Natural killer cell (primary cell): Measurements from ENCODE around the gene ARSD. TPM values are rescaled to one million over a fixed set of nuclear protein-coding genes. Genes with fewer than 3 reads are reported as not detected.

ENCODE experiments used
- ATAC-seq, 3 donors: fragments of 150-1000 bp in 2 of 3; fragments of 200-7000 bp in 1 of 3; cut with Tn5 transposase; 1 replicate in 1 of 3; 2 replicates in 2 of 3; pipeline ENCODE4 v1.10.0; 2021; ENCODE audit warnings: mild to moderate bottlenecking in 2 of 3, moderate library complexity in 2 of 3
- DNase-seq, 2 donors: peaks; one replicate each; pipeline versions ENCODE4 v3.0.0 to v3.0.0-alpha.2; 2013 to 2021; ENCODE audit warnings: mixed read lengths in 1 of 2
- H3K27ac ChIP-seq: one replicate; pipeline ENCODE4 v1.5.1; 2013; ENCODE audit warnings: mild to moderate bottlenecking, low read length
- H3K27me3 ChIP-seq: one replicate; pipeline ENCODE4 v1.6.1; 2013; ENCODE audit warnings: low read length; ENCODE audit not compliant: control insufficient read depth, insufficient read depth
- H3K36me3 ChIP-seq: one replicate; pipeline ENCODE4 v1.6.1; 2013; ENCODE audit warnings: low read length; ENCODE audit not compliant: control insufficient read depth, insufficient read depth
- H3K4me1 ChIP-seq: one replicate; pipeline ENCODE4 v1.6.1; 2013; ENCODE audit warnings: low read length; ENCODE audit not compliant: control insufficient read depth, insufficient read depth
- H3K4me3 ChIP-seq: one replicate; pipeline ENCODE4 v1.5.1; 2013; ENCODE audit warnings: low read length
- H3K9me3 ChIP-seq: one replicate; pipeline ENCODE4 v1.6.1; 2013; ENCODE audit warnings: low read length; ENCODE audit not compliant: control insufficient read depth, insufficient read depth
- H3K27ac Mint-ChIP-seq, 2 donors: one replicate each; pipeline ENCODE4 v1.8.0; 2022; ENCODE audit warnings: mild to moderate bottlenecking in 2 of 2, mixed read lengths in 2 of 2, moderate library complexity in 1 of 2
- H3K27me3 Mint-ChIP-seq, 2 donors: one replicate each; pipeline ENCODE4 v1.8.0; 2022; ENCODE audit warnings: low read depth in 2 of 2, mixed read lengths in 2 of 2
- H3K36me3 Mint-ChIP-seq: one replicate; pipeline ENCODE4 v1.8.0; 2022; ENCODE audit warnings: mixed read lengths
- H3K4me1 Mint-ChIP-seq, 2 donors: one replicate each; pipeline ENCODE4 v1.8.0; 2022; ENCODE audit warnings: mixed read lengths in 2 of 2
- H3K4me3 Mint-ChIP-seq: one replicate; pipeline ENCODE4 v1.8.0; 2022; ENCODE audit warnings: mild to moderate bottlenecking, moderate library complexity, mixed read lengths
- H3K9me3 Mint-ChIP-seq, 2 donors: one replicate each; pipeline ENCODE4 v1.8.0; 2022; ENCODE audit warnings: mixed read lengths in 2 of 2
- WGBS: methylation state at CpG from one replicate; pipeline ENCODE4 v1.1.7; 2013; ENCODE audit warnings: missing lambda C conversion rate; ENCODE audit not compliant: insufficient coverage; 5-methylcytosine and 5-hydroxymethylcytosine counted together
- intact Hi-C: fragments of 100-400 bp; cut with micrococcal nuclease; formaldehyde crosslinking; loops from one replicate; pipeline ENCODE4 v1.14.2; 2022
- total RNA-seq, 4 donors: library from RNA; stranded (reverse); fragments of 120-200 nt in 1 of 4; gene quantifications; one replicate each; pipeline versions ENCODE4 v1.2.3 to v1.2.4, GENCODE V29; 2013 to 2022
- TF ChIP-seq, protein P1 (sequence below): fragments of 200-600 bp; IDR thresholded peaks from one replicate; pipeline ENCODE4 v1.8.0; 2022; ENCODE audit warnings: antibody characterized with exemption

Gene ARSD
- total RNA-seq, 3 donors from 2014 or later (not counting 1 experiment from before 2014, with no cell fraction given): 9.7 to 21.6 (median 13.6) TPM

DNA sequence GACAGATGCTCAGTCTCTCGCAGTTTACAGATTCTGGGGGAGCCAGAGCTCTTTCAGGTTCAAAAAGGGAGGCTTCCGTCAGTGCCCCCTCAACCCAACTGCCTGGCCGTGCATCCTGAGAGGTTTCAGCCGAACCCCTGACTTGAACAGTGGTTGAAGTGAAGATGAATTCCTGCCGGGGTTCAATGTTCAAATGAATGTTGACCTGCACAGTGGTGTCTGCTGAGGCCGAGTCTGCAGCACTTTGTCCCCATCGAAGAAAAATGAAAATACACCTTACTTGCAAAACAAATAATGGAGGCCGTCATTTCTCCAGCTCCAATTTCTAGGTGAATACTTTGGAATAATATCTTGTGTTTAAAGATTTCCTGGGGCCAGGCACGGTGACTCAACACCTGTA, 66.7 kb downstream of the ARSD start:
- H3K9me3 Mint-ChIP-seq: no peaks in the 10 kb centered on the region
- no peak overlapping the region for H3K4me3 Mint-ChIP-seq
- ATAC-seq: no peak
- TF ChIP-seq, protein P1, sequence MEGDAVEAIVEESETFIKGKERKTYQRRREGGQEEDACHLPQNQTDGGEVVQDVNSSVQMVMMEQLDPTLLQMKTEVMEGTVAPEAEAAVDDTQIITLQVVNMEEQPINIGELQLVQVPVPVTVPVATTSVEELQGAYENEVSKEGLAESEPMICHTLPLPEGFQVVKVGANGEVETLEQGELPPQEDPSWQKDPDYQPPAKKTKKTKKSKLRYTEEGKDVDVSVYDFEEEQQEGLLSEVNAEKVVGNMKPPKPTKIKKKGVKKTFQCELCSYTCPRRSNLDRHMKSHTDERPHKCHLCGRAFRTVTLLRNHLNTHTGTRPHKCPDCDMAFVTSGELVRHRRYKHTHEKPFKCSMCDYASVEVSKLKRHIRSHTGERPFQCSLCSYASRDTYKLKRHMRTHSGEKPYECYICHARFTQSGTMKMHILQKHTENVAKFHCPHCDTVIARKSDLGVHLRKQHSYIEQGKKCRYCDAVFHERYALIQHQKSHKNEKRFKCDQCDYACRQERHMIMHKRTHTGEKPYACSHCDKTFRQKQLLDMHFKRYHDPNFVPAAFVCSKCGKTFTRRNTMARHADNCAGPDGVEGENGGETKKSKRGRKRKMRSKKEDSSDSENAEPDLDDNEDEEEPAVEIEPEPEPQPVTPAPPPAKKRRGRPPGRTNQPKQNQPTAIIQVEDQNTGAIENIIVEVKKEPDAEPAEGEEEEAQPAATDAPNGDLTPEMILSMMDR: no peak
- 95% methylated on average over 4 of the region's 9 CpGs for WGBS
- no peaks in the 10 kb centered on the region for H3K4me1 Mint-ChIP-seq
- H3K36me3 Mint-ChIP-seq: no peaks in the 10 kb centered on the region
- Histone ChIP-seq H3K27ac (no peak overlapping the region), H3K4me1 (no peaks in the 10 kb centered on the region), H3K4me3 (no peak overlapping the region), H3K36me3 (no peaks in the 10 kb centered on the region), H3K27me3 (no peaks in the 10 kb centered on the region), H3K9me3 (no peaks in the 10 kb centered on the region)
- H3K27me3 Mint-ChIP-seq: peaks cover 0 to 11% of the 10 kb centered on the region in 2 donors
- intact Hi-C loops: no loop called here
- H3K27ac Mint-ChIP-seq: no peak overlapping the region
- no peak for DNase-seq

DNA sequence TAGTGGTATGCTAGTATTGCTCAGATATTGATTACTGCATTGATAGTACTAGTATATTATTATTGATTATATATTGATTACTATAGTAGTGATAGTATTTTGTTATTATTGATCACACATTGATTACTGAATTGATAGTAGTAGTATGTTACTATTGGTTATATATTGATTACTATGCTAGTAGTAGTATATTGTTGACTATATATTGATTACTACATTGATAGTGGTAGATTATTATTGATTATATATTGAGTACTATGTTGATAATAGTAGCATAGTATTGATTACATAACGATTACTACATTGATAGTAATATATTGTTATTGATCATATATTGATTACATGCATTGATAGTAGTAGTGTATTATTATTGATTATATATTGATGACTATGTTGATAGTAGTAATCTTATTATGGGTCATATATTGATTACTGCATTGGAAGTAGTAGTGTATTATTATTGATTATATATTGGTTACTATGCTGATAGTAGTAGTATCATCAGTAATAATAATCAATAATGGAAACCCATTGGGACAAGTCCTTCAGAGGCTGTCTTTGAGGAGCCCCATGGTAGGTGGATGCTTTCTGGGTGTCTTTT, 69.8 kb downstream of the ARSD start:
- no peak for DNase-seq
- TF ChIP-seq, protein P1: no peak
- intact Hi-C loops: no loop called here
- no peak overlapping the region for H3K27ac Mint-ChIP-seq
- no peaks in the 10 kb centered on the region for H3K36me3 ChIP-seq
- no peaks in the 10 kb centered on the region for H3K9me3 ChIP-seq
- H3K27me3 Mint-ChIP-seq: no peaks in the 10 kb centered on the region
- no peak for ATAC-seq
- H3K36me3 Mint-ChIP-seq: no peaks in the 10 kb centered on the region
- no peaks in the 10 kb centered on the region for H3K4me1 Mint-ChIP-seq
- H3K4me1 ChIP-seq: no peaks in the 10 kb centered on the region
- H3K27ac ChIP-seq: no peak overlapping the region
- WGBS: no CpG with 5 or more reads among the region's 1 CpG
- H3K4me3 ChIP-seq: no peak overlapping the region
- no peaks in the 10 kb centered on the region for H3K9me3 Mint-ChIP-seq
- H3K4me3 Mint-ChIP-seq: no peak overlapping the region
- no peaks in the 10 kb centered on the region for H3K27me3 ChIP-seq

DNA sequence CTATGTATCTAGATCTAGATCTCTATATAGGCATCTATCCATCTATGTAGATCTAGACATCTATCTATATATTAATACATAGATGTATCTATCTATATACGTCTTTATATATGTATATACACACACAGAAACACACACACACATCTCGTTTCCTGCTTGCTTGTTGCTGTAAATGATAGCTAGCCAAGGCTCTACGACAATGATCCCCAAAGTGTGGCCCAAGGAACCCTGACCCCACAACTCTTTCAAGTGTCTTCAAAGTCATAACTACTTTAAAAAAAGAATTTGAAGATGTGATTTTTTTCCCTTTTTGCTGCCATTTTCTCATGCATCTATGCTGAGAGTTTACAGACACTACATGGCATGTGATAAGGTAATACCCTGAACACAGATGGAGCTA, 71.6 kb downstream of the ARSD start:
- Histone ChIP-seq H3K27ac (no peak overlapping the region), H3K9me3 (no peaks in the 10 kb centered on the region), H3K4me3 (no peak overlapping the region), H3K4me1 (no peaks in the 10 kb centered on the region), H3K36me3 (no peaks in the 10 kb centered on the region), H3K27me3 (no peaks in the 10 kb centered on the region)
- intact Hi-C loops: no loop called here
- no peaks in the 10 kb centered on the region for H3K4me1 Mint-ChIP-seq
- ATAC-seq: no peak
- H3K4me3 Mint-ChIP-seq: no peak overlapping the region
- DNase-seq: no peak
- H3K9me3 Mint-ChIP-seq: no peaks in the 10 kb centered on the region
- H3K27me3 Mint-ChIP-seq: no peaks in the 10 kb centered on the region
- WGBS: 80% methylated on average over 2 of the region's 3 CpGs
- no peaks in the 10 kb centered on the region for H3K36me3 Mint-ChIP-seq
- TF ChIP-seq, protein P1: no peak
- no peak overlapping the region for H3K27ac Mint-ChIP-seq

DNA sequence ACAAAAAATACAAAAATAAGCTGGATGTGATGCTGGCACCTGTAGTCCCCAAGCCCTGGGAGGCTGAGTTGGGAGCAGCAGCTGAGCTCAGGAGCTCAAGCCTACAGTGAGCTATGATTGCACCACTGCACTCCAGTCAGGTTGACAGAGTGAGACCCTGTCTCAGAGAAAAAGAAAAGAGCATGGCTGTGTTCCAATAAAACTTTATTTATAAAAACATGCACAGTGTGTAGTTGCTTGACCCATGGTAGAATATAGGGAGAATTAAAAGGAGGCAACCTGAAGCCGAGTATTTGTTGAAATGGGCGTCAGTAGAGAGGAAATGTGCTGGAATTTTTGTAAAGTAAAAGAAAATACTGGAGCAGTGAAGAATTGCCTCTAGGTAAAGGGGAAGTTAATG, 73.4 kb downstream of the ARSD start:
- Mint-ChIP-seq H3K4me1 (no peaks in the 10 kb centered on the region), H3K9me3 (no peaks in the 10 kb centered on the region), H3K27ac (no peak overlapping the region), H3K4me3 (no peak overlapping the region), H3K27me3 (no peaks in the 10 kb centered on the region), H3K36me3 (no peaks in the 10 kb centered on the region)
- H3K27ac ChIP-seq: no peak overlapping the region
- intact Hi-C loops: no loop called here
- H3K4me1 ChIP-seq: no peaks in the 10 kb centered on the region
- H3K27me3 ChIP-seq: no peaks in the 10 kb centered on the region
- H3K36me3 ChIP-seq: no peaks in the 10 kb centered on the region
- no peak for DNase-seq
- no peak for ATAC-seq
- 89% methylated on average over 2 of the region's 2 CpGs for WGBS
- H3K9me3 ChIP-seq: no peaks in the 10 kb centered on the region
- TF ChIP-seq, protein P1: no peak
- H3K4me3 ChIP-seq: no peak overlapping the region
